Measurements from ENCODE around the gene BBS9.
"Not testable (repeated sequence)": the region's sequence is repeated elsewhere in the genome, so short reads cannot be mapped to it uniquely, and the experiment has no call there.

BBS9 gene

GRCh38 chr7:33509206-33509605 is 379.8 kb downstream of the BBS9 start:
- ATAC-seq = no peak

GRCh38 chr7:33511778-33512177 is 382.4 kb downstream of the BBS9 start:
- ATAC-seq = no peak

GRCh38 chr7:33516568-33516967 is 387.2 kb downstream of the BBS9 start:
- no peak for ATAC-seq

- no peak for ATAC-seq
Observed at GRCh38 chr7:33517191-33517590, 387.8 kb downstream of the BBS9 start.

- ATAC-seq = not testable (repeated sequence)
Observed at GRCh38 chr7:33527008-33527407, 397.6 kb downstream of the BBS9 start.

- ATAC-seq = not testable (repeated sequence)
Observed at GRCh38 chr7:33527613-33528012, 398.2 kb downstream of the BBS9 start.

- no peak for ATAC-seq
Observed at GRCh38 chr7:33529070-33529469, 399.7 kb downstream of the BBS9 start.

- ATAC-seq = no peak
Observed at GRCh38 chr7:33530664-33531063, 401.3 kb downstream of the BBS9 start.

GRCh38 chr7:33531888-33532287 is 402.5 kb downstream of the BBS9 start:
- ATAC-seq = no peak

- ATAC-seq = no peak
Observed at GRCh38 chr7:33534833-33535232, 405.5 kb downstream of the BBS9 start.

GRCh38 chr7:33535989-33536388 is 406.6 kb downstream of the BBS9 start:
- no peak for ATAC-seq

- ATAC-seq = no peak
Observed at GRCh38 chr7:33536398-33537103, 407.2 kb downstream of the BBS9 start.

GRCh38 chr7:33537104-33537477 is 407.7 kb downstream of the BBS9 start:
- no peak for ATAC-seq

GRCh38 chr7:33539198-33539597 is 409.8 kb downstream of the BBS9 start:
- ATAC-seq = no peak

- no peak for ATAC-seq
Observed at GRCh38 chr7:33539659-33540400, 410.5 kb downstream of the BBS9 start.

GRCh38 chr7:33547880-33548279 is 418.5 kb downstream of the BBS9 start:
- no peak for ATAC-seq

GRCh38 chr7:33550363-33550762 is 421.0 kb downstream of the BBS9 start:
- ATAC-seq = no peak

GRCh38 chr7:33550979-33551378 is 421.6 kb downstream of the BBS9 start:
- no peak for ATAC-seq

GRCh38 chr7:33554046-33554445 is 424.7 kb downstream of the BBS9 start:
- ATAC-seq = no peak

- no peak for ATAC-seq
Observed at GRCh38 chr7:33554576-33554975, 425.2 kb downstream of the BBS9 start.

GRCh38 chr7:33556472-33556871 is 427.1 kb downstream of the BBS9 start:
- ATAC-seq = no peak

- ATAC-seq = no peak
Observed at GRCh38 chr7:33558549-33559323, 429.4 kb downstream of the BBS9 start.

GRCh38 chr7:33559324-33559710 is 430.0 kb downstream of the BBS9 start:
- ATAC-seq = no peak

GRCh38 chr7:33562996-33563395 is 433.6 kb downstream of the BBS9 start:
- ATAC-seq = no peak
